ENCODE data around the gene C22orf39.

C22orf39 gene

DNA sequence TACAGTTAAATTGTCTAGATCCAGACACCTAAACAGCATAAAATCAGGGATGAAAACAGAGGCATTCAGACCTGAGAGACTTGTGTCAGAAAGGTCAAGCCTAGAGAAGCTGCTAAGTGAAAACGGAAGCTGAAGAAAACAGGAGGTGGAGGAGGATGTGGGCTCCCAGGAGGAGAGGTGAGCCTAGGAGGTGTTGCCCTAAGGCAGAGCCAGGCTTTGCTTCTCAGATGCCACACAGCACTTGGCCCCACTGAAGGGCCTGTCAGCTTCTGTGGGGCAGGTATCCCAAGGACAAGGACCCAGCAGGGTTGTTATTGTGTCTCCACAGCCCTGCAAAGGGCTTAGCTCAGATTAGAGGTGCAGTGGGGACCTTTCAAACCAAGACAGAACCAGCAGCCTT lies 17.0 kb upstream of the C22orf39 start:
- no peaks in the 10 kb centered on the region for H3K27me3 ChIP-seq (ENCODE audit: control insufficient read depth in 1 of 2, insufficient read depth in 2 of 2, low read length in 2 of 2)
- no peaks in the 10 kb centered on the region for H3K9me3 ChIP-seq (ENCODE audit: control insufficient read depth in 1 of 2, low read length in 2 of 2)
- H3K36me3 ChIP-seq (ENCODE audit: control insufficient read depth in 1 of 2, insufficient read depth in 2 of 2, low read length in 2 of 2) = peaks cover 31 to 81% of the 10 kb centered on the region in 2 donors
- no peak overlapping the region for H3K9ac ChIP-seq (ENCODE audit: low read depth in 1 of 2, low read length in 2 of 2)
- H3K4me1 ChIP-seq (ENCODE audit: control insufficient read depth in 1 of 2, insufficient read depth in 2 of 2, low read length in 2 of 2) = no peaks in the 10 kb centered on the region
- no peak overlapping the region for H3K27ac ChIP-seq (ENCODE audit: low read depth, low read length)
- no peak overlapping the region for H3K4me3 ChIP-seq (ENCODE audit: low read depth in 1 of 2, low read length in 2 of 2)

DNA sequence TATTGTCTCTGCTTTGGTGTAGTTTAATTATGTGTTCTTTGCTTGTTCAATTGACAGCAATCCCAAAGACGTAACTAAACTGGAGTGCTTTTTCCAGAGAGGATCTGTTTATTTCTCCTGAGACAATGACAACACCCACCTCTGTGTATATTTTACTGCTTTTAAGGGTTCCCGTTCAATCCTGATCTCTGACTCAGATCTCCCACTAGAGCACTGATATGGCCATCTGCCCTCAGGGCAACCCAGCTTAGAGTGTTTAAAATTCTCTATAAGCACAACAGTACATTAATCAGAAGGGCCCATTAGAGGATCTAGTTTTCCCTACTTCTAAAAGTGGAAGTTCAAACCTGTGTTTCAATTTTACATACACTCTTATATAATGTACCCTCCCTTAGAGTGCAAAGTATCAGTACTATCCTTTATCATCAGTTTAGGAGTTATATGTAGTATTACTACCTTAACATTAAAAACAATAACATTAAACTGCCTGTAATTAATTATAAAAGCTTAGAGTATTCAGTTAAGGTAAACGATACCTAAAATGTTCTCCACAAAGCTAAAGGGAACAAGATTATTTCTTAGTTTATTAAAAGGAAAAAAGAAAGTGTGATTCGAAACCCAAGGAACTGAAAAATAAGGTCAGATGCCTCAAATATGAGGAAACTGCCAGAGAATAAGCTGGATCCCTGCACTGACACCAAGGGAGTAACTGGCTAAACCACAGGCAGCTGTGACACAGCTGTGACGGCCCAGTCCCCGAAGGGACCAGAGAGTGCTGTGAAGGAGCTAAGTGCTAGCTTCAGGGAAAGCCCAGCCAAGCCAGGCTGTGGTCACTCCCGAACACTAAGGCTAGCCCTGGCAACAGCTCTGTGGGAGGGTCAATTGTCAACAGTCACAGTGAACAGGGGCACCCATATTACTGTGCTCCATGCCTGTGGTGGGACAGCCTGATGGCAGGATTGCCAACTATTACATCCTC lies 16.3 kb upstream of the C22orf39 start:
- H3K9me3 ChIP-seq (ENCODE audit: control insufficient read depth in 1 of 2, low read length in 2 of 2) = no peaks in the 10 kb centered on the region
- no peak overlapping the region for H3K27ac ChIP-seq (ENCODE audit: low read depth, low read length)
- H3K9ac ChIP-seq (ENCODE audit: low read depth in 1 of 2, low read length in 2 of 2) = no peak overlapping the region
- no peaks in the 10 kb centered on the region for H3K27me3 ChIP-seq (ENCODE audit: control insufficient read depth in 1 of 2, insufficient read depth in 2 of 2, low read length in 2 of 2)
- peaks cover 24 to 78% of the 10 kb centered on the region in 2 donors for H3K36me3 ChIP-seq (ENCODE audit: control insufficient read depth in 1 of 2, insufficient read depth in 2 of 2, low read length in 2 of 2)
- H3K4me3 ChIP-seq (ENCODE audit: low read depth in 1 of 2, low read length in 2 of 2) = no peak overlapping the region
- H3K4me1 ChIP-seq (ENCODE audit: control insufficient read depth in 1 of 2, insufficient read depth in 2 of 2, low read length in 2 of 2) = no peaks in the 10 kb centered on the region

- no peak overlapping the region for H3K27ac ChIP-seq (ENCODE audit: low read depth, low read length)
- H3K27me3 ChIP-seq (ENCODE audit: control insufficient read depth in 1 of 2, insufficient read depth in 2 of 2, low read length in 2 of 2) = no peaks in the 10 kb centered on the region
- H3K9ac ChIP-seq (ENCODE audit: low read depth in 1 of 2, low read length in 2 of 2) = no peak overlapping the region
- no peaks in the 10 kb centered on the region for H3K9me3 ChIP-seq (ENCODE audit: control insufficient read depth in 1 of 2, low read length in 2 of 2)
- H3K4me1 ChIP-seq (ENCODE audit: control insufficient read depth in 1 of 2, insufficient read depth in 2 of 2, low read length in 2 of 2) = no peaks in the 10 kb centered on the region
- peaks cover 22 to 75% of the 10 kb centered on the region in 2 donors for H3K36me3 ChIP-seq (ENCODE audit: control insufficient read depth in 1 of 2, insufficient read depth in 2 of 2, low read length in 2 of 2)
- no peak overlapping the region for H3K4me3 ChIP-seq (ENCODE audit: low read depth in 1 of 2, low read length in 2 of 2)
These were observed 15.5 kb upstream of the C22orf39 start for GRCh38 chr22:19463008-19463407.

GRCh38 chr22:19461506-19461905 lies 14.0 kb upstream of the C22orf39 start:
- no peaks in the 10 kb centered on the region for H3K9me3 ChIP-seq (ENCODE audit: control insufficient read depth in 1 of 2, low read length in 2 of 2)
- H3K4me3 ChIP-seq (ENCODE audit: low read depth in 1 of 2, low read length in 2 of 2) = no peak overlapping the region
- H3K27ac ChIP-seq (ENCODE audit: low read depth, low read length) = no peak overlapping the region
- H3K9ac ChIP-seq (ENCODE audit: low read depth in 1 of 2, low read length in 2 of 2) = no peak overlapping the region
- peaks cover 20 to 74% of the 10 kb centered on the region in 2 donors for H3K36me3 ChIP-seq (ENCODE audit: control insufficient read depth in 1 of 2, insufficient read depth in 2 of 2, low read length in 2 of 2)
- H3K4me1 ChIP-seq (ENCODE audit: control insufficient read depth in 1 of 2, insufficient read depth in 2 of 2, low read length in 2 of 2) = no peaks in the 10 kb centered on the region
- no peaks in the 10 kb centered on the region for H3K27me3 ChIP-seq (ENCODE audit: control insufficient read depth in 1 of 2, insufficient read depth in 2 of 2, low read length in 2 of 2)

- H3K27me3 ChIP-seq (ENCODE audit: control insufficient read depth in 1 of 2, insufficient read depth in 2 of 2, low read length in 2 of 2) = no peaks in the 10 kb centered on the region
- no peak overlapping the region for H3K4me3 ChIP-seq (ENCODE audit: low read depth in 1 of 2, low read length in 2 of 2)
- peaks cover 31 to 76% of the 10 kb centered on the region in 2 donors for H3K36me3 ChIP-seq (ENCODE audit: control insufficient read depth in 1 of 2, insufficient read depth in 2 of 2, low read length in 2 of 2)
- H3K27ac ChIP-seq (ENCODE audit: low read depth, low read length) = no peak overlapping the region
- no peak overlapping the region for H3K9ac ChIP-seq (ENCODE audit: low read depth in 1 of 2, low read length in 2 of 2)
- no peaks in the 10 kb centered on the region for H3K4me1 ChIP-seq (ENCODE audit: control insufficient read depth in 1 of 2, insufficient read depth in 2 of 2, low read length in 2 of 2)
- H3K9me3 ChIP-seq (ENCODE audit: control insufficient read depth in 1 of 2, low read length in 2 of 2) = no peaks in the 10 kb centered on the region
These were observed 12.5 kb upstream of the C22orf39 start for GRCh38 chr22:19460036-19460435.

DNA sequence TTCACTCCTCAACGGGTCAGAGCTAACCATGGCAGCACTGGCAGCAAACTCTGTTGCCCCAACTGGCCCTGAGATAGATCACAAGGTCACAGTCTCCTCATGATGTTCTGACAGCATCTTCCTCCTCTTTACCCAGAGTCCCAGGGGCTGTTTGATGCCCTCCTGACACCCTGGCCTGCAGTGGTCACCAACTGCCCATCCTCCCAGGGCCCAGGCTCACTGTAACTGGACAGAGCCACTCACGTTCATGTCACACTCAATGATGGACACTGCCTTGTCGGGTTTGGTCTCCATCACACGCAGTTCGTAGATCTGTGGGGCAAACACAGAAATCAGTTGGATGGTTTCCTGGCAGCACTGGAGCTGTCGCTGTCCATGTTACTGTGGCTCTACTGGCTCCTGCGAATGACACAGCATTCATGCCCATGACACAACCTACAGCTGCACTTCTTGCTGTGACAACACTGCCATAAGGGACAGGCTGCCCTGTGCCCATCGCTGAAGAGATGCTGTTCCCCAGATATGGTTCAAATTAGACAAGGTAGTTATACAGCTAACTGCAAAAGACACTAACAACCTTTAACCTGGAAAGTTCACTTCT lies 10.4 kb upstream of the C22orf39 start:
- no peak overlapping the region for H3K4me3 ChIP-seq (ENCODE audit: low read depth in 1 of 2, low read length in 2 of 2)
- no peak overlapping the region for H3K27ac ChIP-seq (ENCODE audit: low read depth, low read length)
- H3K4me1 ChIP-seq (ENCODE audit: control insufficient read depth in 1 of 2, insufficient read depth in 2 of 2, low read length in 2 of 2) = no peaks in the 10 kb centered on the region
- no peaks in the 10 kb centered on the region for H3K27me3 ChIP-seq (ENCODE audit: control insufficient read depth in 1 of 2, insufficient read depth in 2 of 2, low read length in 2 of 2)
- H3K36me3 ChIP-seq (ENCODE audit: control insufficient read depth in 1 of 2, insufficient read depth in 2 of 2, low read length in 2 of 2) = peaks cover 37 to 80% of the 10 kb centered on the region in 2 donors
- H3K9me3 ChIP-seq (ENCODE audit: control insufficient read depth in 1 of 2, low read length in 2 of 2) = no peaks in the 10 kb centered on the region
- no peak overlapping the region for H3K9ac ChIP-seq (ENCODE audit: low read depth in 1 of 2, low read length in 2 of 2)

DNA sequence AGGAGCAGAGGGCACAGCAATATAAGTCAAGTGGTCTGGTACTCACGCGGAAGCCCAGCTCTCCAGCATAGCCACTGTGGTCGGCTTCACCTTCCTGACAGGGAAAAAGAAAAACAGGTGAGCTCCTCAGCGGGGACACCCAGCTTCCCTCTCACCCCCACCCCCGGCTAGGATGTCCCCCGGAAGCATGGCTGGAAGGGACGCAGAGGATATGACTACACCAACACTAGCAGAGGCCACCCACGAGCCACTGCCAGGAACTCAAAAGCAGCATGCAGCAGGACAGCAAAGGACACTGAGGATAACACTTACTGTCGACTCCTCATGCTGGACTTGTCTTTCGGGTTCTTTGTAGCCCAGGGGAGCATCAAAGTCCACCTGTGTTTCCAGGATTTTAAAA lies 9.0 kb upstream of the C22orf39 start:
- Histone ChIP-seq H3K4me1 (ENCODE audit: control insufficient read depth in 1 of 2, insufficient read depth in 2 of 2, low read length in 2 of 2) (no peaks in the 10 kb centered on the region), H3K9me3 (ENCODE audit: control insufficient read depth in 1 of 2, low read length in 2 of 2) (no peaks in the 10 kb centered on the region), H3K9ac (ENCODE audit: low read depth in 1 of 2, low read length in 2 of 2) (no peak overlapping the region), H3K27ac (ENCODE audit: low read depth, low read length) (no peak overlapping the region), H3K36me3 (ENCODE audit: control insufficient read depth in 1 of 2, insufficient read depth in 2 of 2, low read length in 2 of 2) (peaks cover 41 to 87% of the 10 kb centered on the region in 2 donors), H3K27me3 (ENCODE audit: control insufficient read depth in 1 of 2, insufficient read depth in 2 of 2, low read length in 2 of 2) (no peaks in the 10 kb centered on the region), H3K4me3 (ENCODE audit: low read depth in 1 of 2, low read length in 2 of 2) (no peak overlapping the region)

DNA sequence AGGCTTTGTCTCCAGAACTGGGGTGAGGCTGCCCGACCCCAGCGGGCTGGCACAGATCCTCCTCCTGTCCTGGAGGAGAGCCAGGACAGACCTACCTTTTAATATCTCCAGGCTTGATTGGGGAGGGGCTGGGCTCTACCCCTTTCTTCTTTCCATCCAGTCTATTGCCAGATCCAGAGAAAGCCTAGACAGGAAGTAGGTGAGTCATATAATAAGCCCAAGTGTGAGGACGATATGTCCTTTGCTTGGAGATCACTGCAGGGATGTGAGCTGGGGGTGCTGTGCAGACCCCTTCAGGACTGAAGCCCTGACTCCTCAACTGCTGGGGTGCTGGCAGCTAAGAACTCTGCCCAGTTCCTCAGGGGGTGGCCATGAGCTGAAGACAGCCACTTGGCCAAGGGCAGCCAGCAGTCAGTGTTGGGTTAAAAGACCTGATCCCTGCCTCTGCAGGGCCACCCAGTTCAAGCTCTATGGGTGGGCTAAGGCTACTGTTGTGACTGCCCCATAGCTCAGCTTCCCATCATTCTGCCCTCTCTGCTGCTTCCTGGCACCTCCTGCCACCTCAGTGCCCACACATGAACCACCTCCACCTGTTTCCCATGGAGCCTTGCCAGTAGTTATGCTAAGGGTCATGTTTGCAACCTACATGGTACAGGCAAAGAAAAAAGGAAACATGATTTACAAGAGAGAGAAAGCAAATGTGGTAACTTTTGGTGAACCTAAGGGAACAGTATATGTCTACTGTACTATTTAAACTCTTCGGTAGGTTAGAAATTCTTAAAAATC lies 8.3 kb upstream of the C22orf39 start:
- Histone ChIP-seq H3K9ac (ENCODE audit: low read depth in 1 of 2, low read length in 2 of 2) (no peak overlapping the region), H3K36me3 (ENCODE audit: control insufficient read depth in 1 of 2, insufficient read depth in 2 of 2, low read length in 2 of 2) (peaks cover 47 to 81% of the 10 kb centered on the region in 2 donors), H3K4me1 (ENCODE audit: control insufficient read depth in 1 of 2, insufficient read depth in 2 of 2, low read length in 2 of 2) (no peaks in the 10 kb centered on the region), H3K9me3 (ENCODE audit: control insufficient read depth in 1 of 2, low read length in 2 of 2) (no peaks in the 10 kb centered on the region), H3K27ac (ENCODE audit: low read depth, low read length) (no peak overlapping the region), H3K4me3 (ENCODE audit: low read depth in 1 of 2, low read length in 2 of 2) (no peak overlapping the region), H3K27me3 (ENCODE audit: control insufficient read depth in 1 of 2, insufficient read depth in 2 of 2, low read length in 2 of 2) (no peaks in the 10 kb centered on the region)

- H3K27ac ChIP-seq (ENCODE audit: low read depth, low read length) = no peak overlapping the region
- no peaks in the 10 kb centered on the region for H3K4me1 ChIP-seq (ENCODE audit: control insufficient read depth in 1 of 2, insufficient read depth in 2 of 2, low read length in 2 of 2)
- no peaks in the 10 kb centered on the region for H3K27me3 ChIP-seq (ENCODE audit: control insufficient read depth in 1 of 2, insufficient read depth in 2 of 2, low read length in 2 of 2)
- H3K9ac ChIP-seq (ENCODE audit: low read depth in 1 of 2, low read length in 2 of 2) = no peak overlapping the region
- peaks cover 50 to 73% of the 10 kb centered on the region in 2 donors for H3K36me3 ChIP-seq (ENCODE audit: control insufficient read depth in 1 of 2, insufficient read depth in 2 of 2, low read length in 2 of 2)
- no peak overlapping the region for H3K4me3 ChIP-seq (ENCODE audit: low read depth in 1 of 2, low read length in 2 of 2)
- no peaks in the 10 kb centered on the region for H3K9me3 ChIP-seq (ENCODE audit: control insufficient read depth in 1 of 2, low read length in 2 of 2)
These were observed 7.5 kb upstream of the C22orf39 start for GRCh38 chr22:19455033-19455432.

- H3K4me3 ChIP-seq (ENCODE audit: low read depth in 1 of 2, low read length in 2 of 2) = no peak overlapping the region
- H3K36me3 ChIP-seq (ENCODE audit: control insufficient read depth in 1 of 2, insufficient read depth in 2 of 2, low read length in 2 of 2) = peaks cover 50 to 71% of the 10 kb centered on the region in 2 donors
- no peak overlapping the region for H3K9ac ChIP-seq (ENCODE audit: low read depth in 1 of 2, low read length in 2 of 2)
- no peaks in the 10 kb centered on the region for H3K4me1 ChIP-seq (ENCODE audit: control insufficient read depth in 1 of 2, insufficient read depth in 2 of 2, low read length in 2 of 2)
- H3K27ac ChIP-seq (ENCODE audit: low read depth, low read length) = no peak overlapping the region
- H3K9me3 ChIP-seq (ENCODE audit: control insufficient read depth in 1 of 2, low read length in 2 of 2) = no peaks in the 10 kb centered on the region
- no peaks in the 10 kb centered on the region for H3K27me3 ChIP-seq (ENCODE audit: control insufficient read depth in 1 of 2, insufficient read depth in 2 of 2, low read length in 2 of 2)
These were observed 6.6 kb upstream of the C22orf39 start for GRCh38 chr22:19454156-19454555.

All from duodenal mucosa (tissue), 2 donors.